ENCODE results near the gene ACP2. TPM values are rescaled to one million over a fixed set of nuclear protein-coding genes. Genes with fewer than 3 reads are reported as not detected.

Gene ACP2
- total and polyA plus RNA-seq, 9 of the 15 experiments (the other 6 are each of a cell fraction or from before 2014, with no cell fraction given) = 1.9 to 20.0 (median 11.6) TPM

DNA sequence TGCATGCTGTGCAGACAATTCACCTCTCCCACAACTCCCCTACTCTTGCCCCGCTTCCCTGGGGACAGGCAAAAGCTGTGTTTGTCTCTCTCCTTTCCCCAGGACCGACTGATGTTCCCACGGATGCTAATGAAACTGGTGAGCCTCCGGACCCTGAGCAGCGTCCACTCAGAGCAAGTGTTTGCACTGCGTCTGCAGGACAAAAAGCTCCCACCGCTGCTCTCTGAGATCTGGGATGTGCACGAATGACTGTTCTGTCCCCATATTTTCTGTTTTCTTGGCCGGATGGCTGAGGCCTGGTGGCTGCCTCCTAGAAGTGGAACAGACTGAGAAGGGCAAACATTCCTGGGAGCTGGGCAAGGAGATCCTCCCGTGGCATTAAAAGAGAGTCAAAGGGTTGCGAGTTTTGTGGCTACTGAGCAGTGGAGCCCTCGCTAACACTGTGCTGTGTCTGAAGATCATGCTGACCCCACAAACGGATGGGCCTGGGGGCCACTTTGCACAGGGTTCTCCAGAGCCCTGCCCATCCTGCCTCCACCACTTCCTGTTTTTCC, 19.9 kb upstream of the ACP2 start (continued):
- TF ChIP-seq, protein P1, sequence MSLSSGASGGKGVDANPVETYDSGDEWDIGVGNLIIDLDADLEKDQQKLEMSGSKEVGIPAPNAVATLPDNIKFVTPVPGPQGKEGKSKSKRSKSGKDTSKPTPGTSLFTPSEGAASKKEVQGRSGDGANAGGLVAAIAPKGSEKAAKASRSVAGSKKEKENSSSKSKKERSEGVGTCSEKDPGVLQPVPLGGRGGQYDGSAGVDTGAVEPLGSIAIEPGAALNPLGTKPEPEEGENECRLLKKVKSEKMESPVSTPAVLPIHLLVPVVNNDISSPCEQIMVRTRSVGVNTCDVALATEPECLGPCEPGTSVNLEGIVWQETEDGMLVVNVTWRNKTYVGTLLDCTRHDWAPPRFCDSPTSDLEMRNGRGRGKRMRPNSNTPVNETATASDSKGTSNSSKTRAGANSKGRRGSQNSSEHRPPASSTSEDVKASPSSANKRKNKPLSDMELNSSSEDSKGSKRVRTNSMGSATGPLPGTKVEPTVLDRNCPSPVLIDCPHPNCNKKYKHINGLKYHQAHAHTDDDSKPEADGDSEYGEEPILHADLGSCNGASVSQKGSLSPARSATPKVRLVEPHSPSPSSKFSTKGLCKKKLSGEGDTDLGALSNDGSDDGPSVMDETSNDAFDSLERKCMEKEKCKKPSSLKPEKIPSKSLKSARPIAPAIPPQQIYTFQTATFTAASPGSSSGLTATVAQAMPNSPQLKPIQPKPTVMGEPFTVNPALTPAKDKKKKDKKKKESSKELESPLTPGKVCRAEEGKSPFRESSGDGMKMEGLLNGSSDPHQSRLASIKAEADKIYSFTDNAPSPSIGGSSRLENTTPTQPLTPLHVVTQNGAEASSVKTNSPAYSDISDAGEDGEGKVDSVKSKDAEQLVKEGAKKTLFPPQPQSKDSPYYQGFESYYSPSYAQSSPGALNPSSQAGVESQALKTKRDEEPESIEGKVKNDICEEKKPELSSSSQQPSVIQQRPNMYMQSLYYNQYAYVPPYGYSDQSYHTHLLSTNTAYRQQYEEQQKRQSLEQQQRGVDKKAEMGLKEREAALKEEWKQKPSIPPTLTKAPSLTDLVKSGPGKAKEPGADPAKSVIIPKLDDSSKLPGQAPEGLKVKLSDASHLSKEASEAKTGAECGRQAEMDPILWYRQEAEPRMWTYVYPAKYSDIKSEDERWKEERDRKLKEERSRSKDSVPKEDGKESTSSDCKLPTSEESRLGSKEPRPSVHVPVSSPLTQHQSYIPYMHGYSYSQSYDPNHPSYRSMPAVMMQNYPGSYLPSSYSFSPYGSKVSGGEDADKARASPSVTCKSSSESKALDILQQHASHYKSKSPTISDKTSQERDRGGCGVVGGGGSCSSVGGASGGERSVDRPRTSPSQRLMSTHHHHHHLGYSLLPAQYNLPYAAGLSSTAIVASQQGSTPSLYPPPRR (CRISPR knock-in tag; IDR thresholded peaks at IDR 0.05; ENCODE audit: borderline replicate concordance) = no peak
- TF ChIP-seq PHF20 (IDR thresholded peaks at IDR 0.05; ENCODE audit: partially characterized antibody) (peak; percentile 11), CHD4 (IDR thresholded peaks at IDR 0.05; ENCODE audit: insufficient read depth, insufficient replicate concordance, low read depth, low read length, poor library complexity, severe bottlenecking) (no peak), PCBP2 (IDR thresholded peaks at IDR 0.05; ENCODE audit: low read depth, low read length, poor library complexity, severe bottlenecking) (no peak), PHF8 (IDR thresholded peaks at IDR 0.05; ENCODE audit: borderline replicate concordance, low read length) (peak; percentile 55; the same call in 1 of the 2 replicates), LCOR (CRISPR knock-in tag; IDR thresholded peaks at IDR 0.05) (0 out of 2 replicates have a peak, but pooled peaks have one; percentile 11), NCOA6 (IDR thresholded peaks at IDR 0.05) (no peak), PCBP1 (IDR thresholded peaks at IDR 0.05; ENCODE audit: low read depth, low read length, poor library complexity, severe bottlenecking) (no peak), NR2C1 (IDR thresholded peaks at IDR 0.05) (no peak), NR2C1 (tag; IDR thresholded peaks at IDR 0.05) (no peak), KAT7 (CRISPR knock-in tag; IDR thresholded peaks at IDR 0.05; ENCODE audit: borderline replicate concordance) (no peak), PHF21A (IDR thresholded peaks at IDR 0.05; ENCODE audit: borderline replicate concordance, low read depth) (no peak), EP400 (IDR thresholded peaks at IDR 0.05) (no peak), ZNF445 (CRISPR knock-in tag; IDR thresholded peaks at IDR 0.05; ENCODE audit: low read depth) (no peak)
- TF ChIP-seq, protein P2, sequence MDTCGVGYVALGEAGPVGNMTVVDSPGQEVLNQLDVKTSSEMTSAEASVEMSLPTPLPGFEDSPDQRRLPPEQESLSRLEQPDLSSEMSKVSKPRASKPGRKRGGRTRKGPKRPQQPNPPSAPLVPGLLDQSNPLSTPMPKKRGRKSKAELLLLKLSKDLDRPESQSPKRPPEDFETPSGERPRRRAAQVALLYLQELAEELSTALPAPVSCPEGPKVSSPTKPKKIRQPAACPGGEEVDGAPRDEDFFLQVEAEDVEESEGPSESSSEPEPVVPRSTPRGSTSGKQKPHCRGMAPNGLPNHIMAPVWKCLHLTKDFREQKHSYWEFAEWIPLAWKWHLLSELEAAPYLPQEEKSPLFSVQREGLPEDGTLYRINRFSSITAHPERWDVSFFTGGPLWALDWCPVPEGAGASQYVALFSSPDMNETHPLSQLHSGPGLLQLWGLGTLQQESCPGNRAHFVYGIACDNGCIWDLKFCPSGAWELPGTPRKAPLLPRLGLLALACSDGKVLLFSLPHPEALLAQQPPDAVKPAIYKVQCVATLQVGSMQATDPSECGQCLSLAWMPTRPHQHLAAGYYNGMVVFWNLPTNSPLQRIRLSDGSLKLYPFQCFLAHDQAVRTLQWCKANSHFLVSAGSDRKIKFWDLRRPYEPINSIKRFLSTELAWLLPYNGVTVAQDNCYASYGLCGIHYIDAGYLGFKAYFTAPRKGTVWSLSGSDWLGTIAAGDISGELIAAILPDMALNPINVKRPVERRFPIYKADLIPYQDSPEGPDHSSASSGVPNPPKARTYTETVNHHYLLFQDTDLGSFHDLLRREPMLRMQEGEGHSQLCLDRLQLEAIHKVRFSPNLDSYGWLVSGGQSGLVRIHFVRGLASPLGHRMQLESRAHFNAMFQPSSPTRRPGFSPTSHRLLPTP (IDR thresholded peaks at IDR 0.05; ENCODE audit: borderline replicate concordance, extremely low read depth, insufficient read length) = no peak
- TF ChIP-seq, protein P3, sequence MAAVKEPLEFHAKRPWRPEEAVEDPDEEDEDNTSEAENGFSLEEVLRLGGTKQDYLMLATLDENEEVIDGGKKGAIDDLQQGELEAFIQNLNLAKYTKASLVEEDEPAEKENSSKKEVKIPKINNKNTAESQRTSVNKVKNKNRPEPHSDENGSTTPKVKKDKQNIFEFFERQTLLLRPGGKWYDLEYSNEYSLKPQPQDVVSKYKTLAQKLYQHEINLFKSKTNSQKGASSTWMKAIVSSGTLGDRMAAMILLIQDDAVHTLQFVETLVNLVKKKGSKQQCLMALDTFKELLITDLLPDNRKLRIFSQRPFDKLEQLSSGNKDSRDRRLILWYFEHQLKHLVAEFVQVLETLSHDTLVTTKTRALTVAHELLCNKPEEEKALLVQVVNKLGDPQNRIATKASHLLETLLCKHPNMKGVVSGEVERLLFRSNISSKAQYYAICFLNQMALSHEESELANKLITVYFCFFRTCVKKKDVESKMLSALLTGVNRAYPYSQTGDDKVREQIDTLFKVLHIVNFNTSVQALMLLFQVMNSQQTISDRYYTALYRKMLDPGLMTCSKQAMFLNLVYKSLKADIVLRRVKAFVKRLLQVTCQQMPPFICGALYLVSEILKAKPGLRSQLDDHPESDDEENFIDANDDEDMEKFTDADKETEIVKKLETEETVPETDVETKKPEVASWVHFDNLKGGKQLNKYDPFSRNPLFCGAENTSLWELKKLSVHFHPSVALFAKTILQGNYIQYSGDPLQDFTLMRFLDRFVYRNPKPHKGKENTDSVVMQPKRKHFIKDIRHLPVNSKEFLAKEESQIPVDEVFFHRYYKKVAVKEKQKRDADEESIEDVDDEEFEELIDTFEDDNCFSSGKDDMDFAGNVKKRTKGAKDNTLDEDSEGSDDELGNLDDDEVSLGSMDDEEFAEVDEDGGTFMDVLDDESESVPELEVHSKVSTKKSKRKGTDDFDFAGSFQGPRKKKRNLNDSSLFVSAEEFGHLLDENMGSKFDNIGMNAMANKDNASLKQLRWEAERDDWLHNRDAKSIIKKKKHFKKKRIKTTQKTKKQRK (IDR thresholded peaks at IDR 0.05; ENCODE audit: borderline replicate concordance, low read depth, low read length) = no peak

Data from K562 (cell line).